OCI-LY3 (cell line): Measurements from ENCODE around the gene SLC51A.

ENCODE experiments used
- H2AFZ ChIP-seq: fragments of 200-600, 300-600 bp; shearing (Covaris generic); 2 replicates; pipeline ENCODE4 v1.6.0; 2014; ENCODE audit warnings: antibody characterized with exemption, low read depth, low read length
- H3K27ac ChIP-seq: fragments of 200-600, 300-600 bp; sonication (generic); 2 replicates; pipeline ENCODE4 v1.5.1; 2014; ENCODE audit warnings: mild to moderate bottlenecking, low read length, moderate library complexity, mixed read lengths
- H3K27me3 ChIP-seq: fragments of 200-600, 300-600 bp; sonication (generic); 2 replicates; pipeline ENCODE4 v1.6.1; 2014; ENCODE audit warnings: low read depth, low read length, mixed read lengths
- H3K36me3 ChIP-seq: fragments of 200-600, 300-600 bp; sonication (generic); replicated peaks from 2 replicates; pipeline ENCODE3; 2014; ENCODE audit warnings: low read depth, low read length, mixed read lengths
- H3K4me1 ChIP-seq: fragments of 300-600, 200-600 bp; sonication (generic); 2 replicates; pipeline ENCODE4 v1.6.1; 2014; ENCODE audit warnings: low read length, mixed read lengths
- H3K4me2 ChIP-seq: fragments of 200-600, 300-600 bp; sonication (generic); 2 replicates; pipeline ENCODE4 v1.6.1; 2014; ENCODE audit warnings: low read length, mixed read lengths
- H3K4me3 ChIP-seq: fragments of 300-600, 200-600 bp; sonication (generic); 2 replicates; pipeline ENCODE4 v1.5.1; 2014; ENCODE audit warnings: antibody characterized with exemption, mild to moderate bottlenecking, low read length, moderate library complexity
- H3K79me2 ChIP-seq: fragments of 300-600, 200-600 bp; shearing (Covaris generic); 2 replicates; pipeline ENCODE4 v1.6.1; 2014; ENCODE audit warnings: mild to moderate bottlenecking, low read length, mixed read lengths
- H3K9ac ChIP-seq: fragments of 300-600, 200-600 bp; shearing (Covaris generic); 2 replicates; pipeline ENCODE4 v1.6.0; 2014; ENCODE audit warnings: mild to moderate bottlenecking, low read length, moderate library complexity
- H3K9me3 ChIP-seq: fragments of 200-600, 300-600 bp; shearing (Covaris generic); 2 replicates; pipeline ENCODE4 v1.6.1; 2014; ENCODE audit warnings: low read length, mixed read lengths; ENCODE audit not compliant: insufficient read depth
- H4K20me1 ChIP-seq: fragments of 200-600, 300-600 bp; sonication (generic); 2 replicates; pipeline ENCODE4 v1.6.1; 2016; ENCODE audit warnings: low read length, mixed read lengths; ENCODE audit not compliant: insufficient read depth
- EZH2phosphoT487 ChIP-seq: fragments of 200-600 bp; shearing (Covaris generic); IDR thresholded peaks from 2 replicates; pipeline ENCODE4 v1.6.1; 2018; ENCODE audit warnings: antibody characterized with exemption, mixed run types, low read depth
- TF ChIP-seq, protein P1 (sequence below): fragments of 200-600, 300-600 bp; sonication (generic); IDR thresholded peaks from 2 replicates; pipeline ENCODE4 v1.5.1; 2014; ENCODE audit warnings: antibody characterized with exemption, low read length, low read depth

Gene SLC51A

DNA sequence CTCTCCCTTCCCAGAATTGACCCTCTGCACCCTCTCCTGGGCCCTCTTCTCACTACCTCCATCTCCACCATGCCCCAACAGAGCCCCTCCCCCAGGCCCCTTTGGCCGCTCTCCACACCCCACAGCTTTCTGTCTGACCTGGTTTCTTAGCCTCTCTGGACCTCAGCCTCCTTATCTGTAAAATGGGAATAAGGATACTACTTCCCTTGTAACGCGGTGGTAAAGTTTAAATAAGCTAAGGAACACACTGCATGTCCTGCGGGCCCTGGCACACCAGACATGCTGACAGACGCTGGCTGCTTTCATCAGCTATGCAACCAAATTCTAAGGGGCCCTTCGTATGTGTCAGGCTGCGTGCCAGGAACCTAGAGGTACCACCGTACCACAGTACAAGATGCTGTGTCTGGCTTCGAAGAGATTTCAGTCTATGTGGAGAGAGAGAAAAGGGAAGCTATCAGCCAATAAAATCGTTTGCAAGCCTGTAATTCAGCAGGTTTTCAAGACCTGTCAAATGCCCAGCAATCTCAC, 777 bp upstream of the SLC51A start:
- H3K27ac ChIP-seq, result no peak overlapping the region
- no peak overlapping the region for H3K4me3 ChIP-seq
- H3K9ac ChIP-seq, result no peak overlapping the region
- no peaks in the 10 kb centered on the region for H3K36me3 ChIP-seq
- H3K9me3 ChIP-seq, result no peaks in the 10 kb centered on the region
- H3K4me1 ChIP-seq, result peaks cover 8% of the 10 kb centered on the region; the same call in 1 of the 2 replicates
- no peaks in the 10 kb centered on the region for H3K27me3 ChIP-seq
- TF ChIP-seq EZH2phosphoT487, result no peak
- TF ChIP-seq, protein P1, sequence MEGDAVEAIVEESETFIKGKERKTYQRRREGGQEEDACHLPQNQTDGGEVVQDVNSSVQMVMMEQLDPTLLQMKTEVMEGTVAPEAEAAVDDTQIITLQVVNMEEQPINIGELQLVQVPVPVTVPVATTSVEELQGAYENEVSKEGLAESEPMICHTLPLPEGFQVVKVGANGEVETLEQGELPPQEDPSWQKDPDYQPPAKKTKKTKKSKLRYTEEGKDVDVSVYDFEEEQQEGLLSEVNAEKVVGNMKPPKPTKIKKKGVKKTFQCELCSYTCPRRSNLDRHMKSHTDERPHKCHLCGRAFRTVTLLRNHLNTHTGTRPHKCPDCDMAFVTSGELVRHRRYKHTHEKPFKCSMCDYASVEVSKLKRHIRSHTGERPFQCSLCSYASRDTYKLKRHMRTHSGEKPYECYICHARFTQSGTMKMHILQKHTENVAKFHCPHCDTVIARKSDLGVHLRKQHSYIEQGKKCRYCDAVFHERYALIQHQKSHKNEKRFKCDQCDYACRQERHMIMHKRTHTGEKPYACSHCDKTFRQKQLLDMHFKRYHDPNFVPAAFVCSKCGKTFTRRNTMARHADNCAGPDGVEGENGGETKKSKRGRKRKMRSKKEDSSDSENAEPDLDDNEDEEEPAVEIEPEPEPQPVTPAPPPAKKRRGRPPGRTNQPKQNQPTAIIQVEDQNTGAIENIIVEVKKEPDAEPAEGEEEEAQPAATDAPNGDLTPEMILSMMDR, result no peak
- no peak overlapping the region for H2AFZ ChIP-seq
- H3K79me2 ChIP-seq, result no peaks in the 10 kb centered on the region
- H3K4me2 ChIP-seq, result no peak overlapping the region
- no peaks in the 10 kb centered on the region for H4K20me1 ChIP-seq

DNA sequence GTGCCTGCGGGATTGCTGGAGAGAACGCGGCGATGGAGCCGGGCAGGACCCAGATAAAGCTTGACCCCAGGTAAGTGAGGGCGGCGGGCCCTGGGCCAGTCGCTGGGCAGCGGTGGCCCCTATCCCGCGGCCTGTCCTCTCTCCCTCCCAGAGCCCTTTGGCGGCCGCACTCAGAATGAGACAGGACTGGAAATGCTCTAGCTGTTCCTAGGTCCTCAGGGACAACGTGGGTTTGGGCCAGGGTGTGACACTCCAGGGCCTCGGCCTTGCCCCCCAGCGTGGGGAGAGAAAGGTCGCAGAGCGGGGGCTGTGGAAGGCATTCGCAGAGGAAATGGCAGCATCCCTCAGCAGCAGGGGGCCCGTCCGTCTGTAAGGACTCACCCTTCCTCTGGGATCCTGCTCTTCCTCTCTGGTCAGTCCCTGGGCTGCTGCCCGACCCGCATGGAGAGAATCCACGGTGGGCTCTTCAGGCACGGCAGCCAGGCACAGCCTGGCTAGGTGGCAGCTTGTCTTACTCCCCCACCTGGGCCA, 412 bp downstream of the SLC51A start:
- Histone ChIP-seq H3K27me3 (no peaks in the 10 kb centered on the region), H3K4me2 (no peak overlapping the region), H3K9me3 (no peaks in the 10 kb centered on the region), H3K36me3 (no peaks in the 10 kb centered on the region), H3K4me1 (peaks cover 8% of the 10 kb centered on the region; the same call in 1 of the 2 replicates), H3K27ac (no peak overlapping the region), H2AFZ (no peak overlapping the region), H3K9ac (no peak overlapping the region), H3K79me2 (no peaks in the 10 kb centered on the region), H4K20me1 (no peaks in the 10 kb centered on the region), H3K4me3 (no peak overlapping the region)
- TF ChIP-seq EZH2phosphoT487, result no peak
- TF ChIP-seq, protein P1, result no peak

DNA sequence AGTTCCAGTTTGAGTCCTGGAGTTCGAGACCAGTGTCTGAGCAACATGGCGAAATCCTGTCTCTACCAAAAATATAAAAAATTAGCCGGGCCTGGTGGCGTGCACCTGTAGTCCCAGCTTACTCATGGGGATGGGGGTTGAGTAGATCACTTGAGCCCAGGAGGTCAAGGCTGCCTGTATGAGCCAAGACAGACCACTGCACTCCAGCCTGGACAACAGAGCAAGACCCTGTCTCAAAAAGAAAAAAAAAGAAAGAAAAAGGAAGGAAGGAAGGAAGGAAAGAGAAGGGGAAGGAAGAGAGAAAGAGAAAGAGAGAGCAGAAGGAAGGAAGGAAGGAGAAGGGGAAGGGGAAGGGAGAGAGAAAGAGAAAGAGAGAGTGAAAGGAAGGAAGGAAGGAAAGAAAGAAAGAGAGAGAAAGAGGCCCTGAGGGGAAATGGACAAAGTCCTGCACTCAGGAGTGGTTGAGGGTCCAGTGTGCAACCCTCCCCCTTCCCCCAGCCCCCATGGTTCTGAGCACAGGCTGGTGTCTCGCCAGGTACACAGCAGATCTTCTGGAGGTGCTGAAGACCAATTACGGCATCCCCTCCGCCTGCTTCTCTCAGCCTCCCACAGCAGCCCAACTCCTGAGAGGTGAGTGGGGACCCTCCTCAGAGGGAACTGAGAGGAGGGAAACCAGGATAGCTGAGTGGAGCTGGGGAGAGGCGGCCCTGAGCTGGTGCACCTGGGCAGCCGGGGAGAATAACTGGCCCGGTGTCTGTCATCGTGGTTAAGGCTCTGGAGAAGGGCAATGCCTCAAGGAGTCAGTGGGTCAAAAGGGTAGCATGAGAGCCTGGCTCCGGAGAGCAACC, 1.2 kb downstream of the SLC51A start:
- no peaks in the 10 kb centered on the region for H3K36me3 ChIP-seq
- no peak overlapping the region for H2AFZ ChIP-seq
- no peaks in the 10 kb centered on the region for H4K20me1 ChIP-seq
- peaks cover 8% of the 10 kb centered on the region; the same call in 1 of the 2 replicates for H3K4me1 ChIP-seq
- no peak overlapping the region for H3K4me3 ChIP-seq
- no peak overlapping the region for H3K4me2 ChIP-seq
- no peak overlapping the region for H3K9ac ChIP-seq
- H3K9me3 ChIP-seq, result no peaks in the 10 kb centered on the region
- H3K27me3 ChIP-seq, result no peaks in the 10 kb centered on the region
- H3K27ac ChIP-seq, result no peak overlapping the region
- H3K79me2 ChIP-seq, result no peaks in the 10 kb centered on the region
- TF ChIP-seq EZH2phosphoT487, result no peak
- TF ChIP-seq, protein P1, result no peak

GRCh38 chr3:196218155-196218712, 1.9 kb downstream of the SLC51A start:
- no peak overlapping the region for H2AFZ ChIP-seq
- H3K9me3 ChIP-seq, result no peaks in the 10 kb centered on the region
- no peaks in the 10 kb centered on the region for H4K20me1 ChIP-seq
- H3K36me3 ChIP-seq, result no peaks in the 10 kb centered on the region
- no peak overlapping the region for H3K9ac ChIP-seq
- no peaks in the 10 kb centered on the region for H3K27me3 ChIP-seq
- no peak overlapping the region for H3K4me3 ChIP-seq
- H3K4me2 ChIP-seq, result peak overlapping the region; percentile 81
- TF ChIP-seq EZH2phosphoT487, result no peak
- TF ChIP-seq, protein P1, result no peak
- H3K79me2 ChIP-seq, result no peaks in the 10 kb centered on the region
- H3K4me1 ChIP-seq, result peaks cover 8% of the 10 kb centered on the region; the same call in 1 of the 2 replicates
- H3K27ac ChIP-seq, result no peak overlapping the region
